GM12878 (cell line): Measurements from ENCODE around the gene IQSEC2. TPM values are rescaled to one million over a fixed set of nuclear protein-coding genes. Genes with fewer than 3 reads are reported as not detected.

Source experiments
- ATAC-seq: fragments of 200-7000 bp; cut with Tn5 transposase; 3 replicates; pipeline ENCODE4 v1.9.1; 2020; ENCODE audit warnings: mild to moderate bottlenecking, moderate library complexity
- BruUV-seq: library from RNA; stranded (reverse); fragments of 400-500 nt; replicated peaks from 2 replicates; lab custom pipeline; 2021; lab: Mats Ljungman, UMichigan
- CTCF ChIA-PET: fragments of 300-600 bp; sonication (Branson Sonifier 250); formaldehyde crosslinking; extraction: SDS; loops from one replicate; lab custom pipeline; 2021; ENCODE audit warnings: inconsistent platforms; lab: Yijun Ruan, JAX
- POLR2A ChIA-PET: fragments of 350-600 bp; formaldehyde crosslinking; extraction: SDS; loops from one replicate; lab custom pipeline; 2021; ENCODE audit warnings: inconsistent platforms; lab: Charles Lee
- RAD21 ChIA-PET: fragments of 300-600 bp; sonication (Branson Sonifier 250); formaldehyde crosslinking; loops from one replicate; lab custom pipeline; 2023; ENCODE audit warnings: antibody characterized with exemption; ENCODE audit not compliant: unreplicated experiment; lab: Charles Lee
- SMC1A ChIA-PET: fragments of 300-600 bp; sonication (Branson Sonifier 250); formaldehyde crosslinking; loops from one replicate; lab custom pipeline; 2023; ENCODE audit not compliant: unreplicated experiment, uncharacterized antibody; lab: Charles Lee
- DNase-seq: peaks from one replicate; pipeline ENCODE4 v3.0.0-alpha.2; 2011; ENCODE audit warnings: low read depth, low spot score
- FAIRE-seq: peaks from 3 replicates; lab custom pipeline; 2011; peaks lifted over from hg19 to GRCh38; lab: Jason Lieb, UNC
- H2AFZ ChIP-seq: 2 replicates; pipeline ENCODE4 v1.6.0; 2011; ENCODE audit warnings: low read depth, low read length, control low read depth; ENCODE audit not compliant: control insufficient read depth
- H3K27ac ChIP-seq: 2 replicates; pipeline ENCODE4 v1.5.1; 2011; ENCODE audit warnings: control low read depth; ENCODE audit not compliant: control insufficient read depth, insufficient read depth
- H3K27me3 ChIP-seq, 2 experiments: replicated peaks in 1 of 2; 2 replicates each; pipeline versions ENCODE4 v1.6.0 to v1.6.1; 2011; ENCODE audit warnings: low read length in 1 of 2; ENCODE audit not compliant: control insufficient read depth in 2 of 2, insufficient read depth in 2 of 2
- H3K36me3 ChIP-seq, 2 experiments: 2 replicates each; pipeline ENCODE4 v1.5.1; 2011; ENCODE audit warnings: low read length in 1 of 2; ENCODE audit not compliant: control insufficient read depth in 2 of 2, insufficient read depth in 2 of 2
- H3K4me1 ChIP-seq: 2 replicates; pipeline ENCODE4 v1.6.1; 2011; ENCODE audit warnings: mild to moderate bottlenecking, low read length, moderate library complexity, mixed read lengths; ENCODE audit not compliant: control insufficient read depth, insufficient read depth
- H3K4me2 ChIP-seq: 2 replicates; pipeline ENCODE4 v1.6.0; 2011; ENCODE audit warnings: control low read depth; ENCODE audit not compliant: control insufficient read depth, insufficient read depth
- H3K4me3 ChIP-seq: fragments of 200-600 bp; sonication (generic); 2 replicates; pipeline ENCODE4 v1.5.1; 2016
- H3K79me2 ChIP-seq: 2 replicates; pipeline ENCODE4 v1.6.0; 2011; ENCODE audit warnings: low read length; ENCODE audit not compliant: control insufficient read depth, insufficient read depth
- H3K9ac ChIP-seq: 2 replicates; pipeline ENCODE4 v1.8.0; 2011; ENCODE audit warnings: low read length, control low read depth, mixed read lengths; ENCODE audit not compliant: control insufficient read depth, insufficient read depth
- H3K9me3 ChIP-seq: replicated peaks from 3 replicates; pipeline ENCODE4 v1.5.1; 2011; ENCODE audit warnings: mild to moderate bottlenecking, low read length; ENCODE audit not compliant: control insufficient read depth, insufficient read depth
- H4K20me1 ChIP-seq: 2 replicates; pipeline ENCODE4 v1.6.0; 2011; ENCODE audit not compliant: control insufficient read depth, insufficient read depth
- CREB1 ChIP-seq: IDR thresholded peaks from 2 replicates; pipeline ENCODE4 v1.6.1; 2012; ENCODE audit warnings: low read depth, mild to moderate bottlenecking, inconsistent platforms
- FOS ChIP-seq: IDR thresholded peaks from 3 replicates; pipeline ENCODE4 v1.6.1; 2011; ENCODE audit warnings: borderline replicate concordance; ENCODE audit not compliant: insufficient read length; ENCODE audit errors: extremely low read depth
- IRF5 ChIP-seq: fragments of 450-650 bp; IDR thresholded peaks from 2 replicates; pipeline ENCODE4 v1.6.1; 2017; ENCODE audit warnings: borderline replicate concordance
- RCOR1 ChIP-seq: conservative IDR thresholded peaks from 2 replicates; pipeline ENCODE4 v1.6.1; 2012; ENCODE audit warnings: low read depth, low read length, improper control_type of control experiment
- SUPT20H ChIP-seq: IDR thresholded peaks from 2 replicates; pipeline ENCODE4 v1.6.1; 2011; ENCODE audit warnings: low read depth, mild to moderate bottlenecking, low read length, moderate library complexity, borderline replicate concordance; ENCODE audit not compliant: control insufficient read depth
- TCF7 ChIP-seq: IDR thresholded peaks from 2 replicates; pipeline ENCODE4 v1.6.1; 2014; ENCODE audit warnings: antibody characterized with exemption, borderline replicate concordance
- ZNF274 ChIP-seq: IDR thresholded peaks from one replicate; pipeline ENCODE4 v1.8.0; 2011; ENCODE audit not compliant: insufficient read length, insufficient read depth
- WGBS: methylation state at CpG from one replicate; pipeline ENCODE4 v1.1.6; 2016; ENCODE audit warnings: low lambda C conversion rate; ENCODE audit not compliant: insufficient replicate concordance, insufficient coverage; ENCODE audit errors: missing lambda C conversion rate; 5-methylcytosine and 5-hydroxymethylcytosine counted together
- in situ Hi-C: fragments of 300-500 bp; cut with MboI; formaldehyde crosslinking; loops from 9 replicates; pipeline ENCODE4 v1.14.3; 2018; ENCODE audit warnings: mixed read lengths
- intact Hi-C: fragments of 100-400 bp; cut with micrococcal nuclease; formaldehyde crosslinking; loops from one replicate; pipeline ENCODE4 v1.14.2; 2022; ENCODE audit not compliant: unreplicated experiment
- polyA plus RNA-seq, 11 experiments: library from polyadenylated mRNA; depleted of rRNA in 4 of 11; unstranded in 6 of 11; stranded (reverse) in 5 of 11; fragments of >200 nt; fragmentation: Nextera tagmentation in 4 of 11; fragmentation: Illumina TruSeq in 1 of 11; extraction: Ambion mirVana in 4 of 11; extraction: Trizol in 1 of 11; gene quantifications; 1 replicate in 1 of 11; 2 replicates in 10 of 11; pipeline versions ENCODE4 v1.2.1 to v1.2.3, GENCODE V29; 2011 to 2016; ENCODE audit warnings: inconsistent platforms in 2 of 11, missing spikeins in 2 of 11, low read depth in 1 of 11
- total RNA-seq, 4 experiments: library from RNA; depleted of rRNA in 3 of 4; stranded (reverse); fragments of >200 nt in 3 of 4; fragmentation: Illumina TruSeq in 1 of 4; extraction: Trizol in 1 of 4; gene quantifications; 2 replicates each; pipeline versions ENCODE4 v1.2.1 to v1.2.3, GENCODE V29; 2013 to 2021

Gene IQSEC2
- total and polyA plus RNA-seq, 10 of the 15 experiments (the other 5 are each of a cell fraction or from before 2014, with no cell fraction given) = 0.01 to 0.23 (median 0.04) TPM; not detected in 3

- Histone ChIP-seq H3K36me3 (no peaks in the 10 kb centered on the region), H2AFZ (no peak overlapping the region), H3K9me3 (no peaks in the 10 kb centered on the region; the same call in 2 of the 3 replicates), H3K27ac (no peak overlapping the region), H3K27me3 (no peaks in the 10 kb centered on the region), H3K4me1 (no peaks in the 10 kb centered on the region), H3K79me2 (no peaks in the 10 kb centered on the region), H3K4me2 (no peak overlapping the region), H3K4me3 (no peak overlapping the region), H4K20me1 (no peaks in the 10 kb centered on the region), H3K9ac (no peak overlapping the region)
- CTCF ChIA-PET = interaction anchor here (1.5 kb wide), 1 partner anchor 11 kb away, joined by 4 read pairs; no protein-coding TSS in a partner anchor
- BruUV-seq = no TSS peak
- TF ChIP-seq IRF5 (no peak), SUPT20H (no peak), RCOR1 (no peak), FOS (no peak), CREB1 (no peak), ZNF274 (no peak), TCF7 (no peak)
- SMC1A ChIA-PET = no interaction called here
- RAD21 ChIA-PET = no interaction called here
- FAIRE-seq (no peak), DNase-seq (no peak), ATAC-seq (no peak)
- WGBS = 35% methylated on average over 7 of the region's 7 CpGs
- intact Hi-C loops (no loop called here), in situ Hi-C loops (no loop called here)
- POLR2A ChIA-PET = no interaction called here
Measured at GRCh38 chrX:53241558-53241957, 39.8 kb downstream of the IQSEC2 start.
